Measurements from ENCODE around the gene LAMA5.

Gene LAMA5

DNA sequence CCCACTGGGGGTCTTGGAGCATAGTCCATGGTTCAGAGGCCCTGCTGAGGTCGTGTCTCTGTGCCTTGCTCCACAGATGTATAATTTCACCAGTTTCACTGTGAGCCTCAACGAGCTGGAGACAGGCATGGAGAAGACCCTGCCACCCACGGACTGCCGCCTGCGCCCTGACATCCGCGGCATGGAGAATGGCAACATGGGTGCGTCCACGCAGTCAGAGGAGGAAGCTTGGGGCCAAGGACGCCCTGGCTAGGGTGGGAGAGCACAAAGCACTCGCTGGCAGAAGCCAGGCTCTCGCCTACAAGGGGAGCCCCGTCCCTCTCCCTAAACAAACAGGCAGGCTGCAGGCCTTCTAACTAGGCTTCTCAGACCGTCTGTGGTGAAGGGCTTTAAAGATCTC, 78.0 kb downstream of the LAMA5 start:
- no peak for DNase-seq (ENCODE audit: low read depth)

DNA sequence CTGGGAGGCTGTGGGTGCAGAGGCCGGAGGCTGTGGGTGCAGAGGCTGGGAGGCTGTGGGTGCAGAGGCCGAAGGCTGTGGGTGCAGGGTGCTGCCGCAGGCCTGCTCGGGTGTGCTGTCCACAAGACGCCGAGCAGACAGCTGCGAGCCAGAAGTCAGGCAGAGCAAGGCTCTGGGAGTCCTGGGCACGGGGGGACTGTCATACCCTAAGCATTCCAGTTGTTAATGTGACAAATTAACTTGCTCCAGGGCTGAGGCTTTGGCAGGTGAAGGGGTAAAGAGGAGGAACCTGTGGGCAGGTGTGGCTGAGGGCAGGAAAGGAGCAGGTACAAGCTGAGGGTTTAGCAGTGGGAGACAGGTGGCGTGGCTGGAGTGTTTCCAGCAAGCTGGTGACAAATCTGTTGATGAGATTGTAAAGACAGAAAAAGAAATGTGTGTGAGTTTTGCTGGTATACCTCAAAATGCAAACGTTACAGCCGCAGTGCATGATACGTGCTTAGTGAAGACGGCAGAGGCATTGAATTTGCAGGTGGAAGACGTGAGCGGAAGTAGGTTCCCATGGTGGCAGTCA, 78.5 kb downstream of the LAMA5 start:
- no peak for DNase-seq (ENCODE audit: low read depth)

DNA sequence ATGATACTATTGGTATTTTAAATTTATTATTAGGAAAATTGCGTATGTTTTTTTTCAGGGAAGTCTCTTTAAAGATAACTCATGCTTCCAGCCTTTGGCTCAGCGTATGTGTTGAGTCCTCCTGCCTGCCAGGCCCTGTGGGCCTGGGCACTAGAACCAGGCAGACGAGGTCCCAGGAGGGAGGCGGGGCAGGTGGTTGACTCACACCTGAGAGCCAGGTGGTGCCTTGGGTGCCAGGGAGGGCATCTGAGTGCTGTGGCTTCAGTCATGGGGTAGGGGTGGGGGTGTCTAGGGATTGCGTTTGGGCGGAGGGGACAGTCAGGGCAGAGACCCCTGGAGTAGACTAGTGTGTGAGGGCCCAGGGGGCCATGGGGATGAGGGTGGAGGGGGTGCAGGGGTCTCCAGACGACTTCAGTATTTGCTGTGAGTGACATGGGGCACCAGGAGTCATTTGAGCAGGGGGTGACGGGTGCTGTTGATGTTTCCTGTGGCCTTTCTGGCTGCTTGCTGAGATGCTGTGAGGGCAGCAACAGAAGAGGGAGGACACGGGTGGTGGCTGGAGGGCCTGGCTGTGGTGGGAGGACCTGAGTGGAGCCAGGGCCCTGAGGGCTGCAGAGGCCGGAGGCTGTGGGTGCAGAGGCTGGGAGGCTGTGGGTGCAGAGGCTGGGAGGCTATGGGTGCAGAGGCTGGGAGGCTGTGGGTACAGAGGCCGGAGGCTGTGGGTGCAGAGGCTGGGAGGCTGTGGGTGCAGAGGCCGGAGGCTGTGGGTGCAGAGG, 79.2 kb downstream of the LAMA5 start:
- no peak for DNase-seq (ENCODE audit: low read depth)

DNA sequence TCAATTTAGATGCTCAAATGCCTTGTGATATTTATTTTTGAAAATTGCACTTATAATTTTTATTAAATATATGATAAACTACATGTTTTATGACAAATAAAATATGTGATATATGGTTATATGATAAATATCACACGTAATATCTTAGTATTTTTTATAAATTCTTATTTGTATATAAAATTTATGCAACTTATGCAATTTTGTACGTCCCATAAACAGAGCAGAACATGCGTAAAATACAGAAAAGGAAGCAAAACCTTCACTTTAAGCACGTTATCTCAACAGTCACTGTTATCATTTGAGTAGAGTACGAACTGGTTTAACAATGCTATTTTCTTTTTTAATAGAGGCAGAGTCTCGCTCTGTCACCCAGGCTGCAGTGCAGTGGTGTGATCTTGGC, 80.0 kb downstream of the LAMA5 start:
- no peak for DNase-seq (ENCODE audit: low read depth)

DNA sequence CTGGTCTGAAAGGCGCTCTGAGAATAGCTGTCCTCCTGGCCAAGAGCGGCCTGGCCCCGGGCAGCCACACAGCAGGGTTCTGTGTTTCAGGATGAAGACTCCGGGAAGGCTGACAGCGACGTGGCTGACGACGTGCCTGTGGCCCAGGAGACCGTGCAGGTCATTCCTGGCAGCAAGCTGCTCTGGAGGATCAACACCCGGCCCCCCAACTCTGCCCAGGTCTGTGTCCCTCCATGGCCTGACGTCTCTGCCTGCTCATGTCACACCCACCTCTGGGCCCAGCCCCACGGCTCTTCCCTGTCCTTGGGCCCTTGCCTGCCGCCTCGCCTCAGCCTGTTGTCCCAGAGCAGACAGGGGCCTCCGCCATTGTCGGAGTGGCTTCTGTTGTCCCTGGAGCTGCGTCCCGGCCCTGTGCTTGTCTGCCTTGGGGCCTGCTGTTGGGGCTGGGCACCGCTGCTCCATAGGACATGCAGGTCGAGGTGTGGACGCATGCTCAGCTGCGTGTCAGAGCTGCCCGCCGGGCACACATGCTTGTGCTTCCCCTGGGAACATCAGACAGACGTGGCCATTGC, 80.5 kb downstream of the LAMA5 start:
- DNase-seq (ENCODE audit: low read depth) = no peak

DNA sequence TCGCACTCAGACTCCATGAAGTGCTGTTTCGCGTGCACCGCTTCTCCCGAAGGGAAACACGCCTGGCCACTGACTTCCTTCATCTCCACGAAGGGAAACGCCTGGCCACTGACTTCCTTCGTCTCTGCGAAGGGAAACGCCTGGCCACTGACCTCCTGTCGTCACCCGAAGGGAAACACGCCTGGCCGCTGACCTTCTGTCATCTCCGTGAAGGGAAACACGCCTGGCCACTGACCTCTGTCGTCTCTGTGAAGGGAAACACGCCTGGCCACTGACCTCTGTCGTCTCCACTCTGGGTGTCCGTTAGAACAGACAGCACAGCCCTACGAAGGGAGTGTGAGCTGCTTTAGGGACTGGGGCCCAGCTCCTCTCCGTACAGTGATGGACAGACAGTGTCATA, 81.4 kb downstream of the LAMA5 start:
- DNase-seq (ENCODE audit: low read depth) = no peak

DNA sequence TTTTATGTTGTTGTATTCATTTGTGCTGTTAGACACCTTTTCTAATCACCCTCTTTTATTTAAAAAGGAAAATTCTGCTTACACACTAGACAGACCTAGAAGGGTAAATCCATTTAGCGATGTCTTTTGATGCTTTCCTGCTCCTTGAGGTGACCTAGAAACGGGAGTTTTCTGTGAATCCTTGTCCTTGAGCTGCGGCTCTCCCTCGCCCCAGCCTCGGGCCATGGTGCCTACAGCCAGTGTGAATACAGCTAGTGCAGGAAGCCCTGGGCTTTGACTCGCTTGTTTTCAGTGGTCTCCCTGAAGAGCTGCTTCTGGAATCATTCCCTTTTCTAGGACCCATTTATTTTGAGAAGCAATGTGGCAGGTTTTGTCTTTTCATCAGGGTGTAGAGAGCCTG, 82.0 kb downstream of the LAMA5 start:
- no peak for DNase-seq (ENCODE audit: low read depth)

DNA sequence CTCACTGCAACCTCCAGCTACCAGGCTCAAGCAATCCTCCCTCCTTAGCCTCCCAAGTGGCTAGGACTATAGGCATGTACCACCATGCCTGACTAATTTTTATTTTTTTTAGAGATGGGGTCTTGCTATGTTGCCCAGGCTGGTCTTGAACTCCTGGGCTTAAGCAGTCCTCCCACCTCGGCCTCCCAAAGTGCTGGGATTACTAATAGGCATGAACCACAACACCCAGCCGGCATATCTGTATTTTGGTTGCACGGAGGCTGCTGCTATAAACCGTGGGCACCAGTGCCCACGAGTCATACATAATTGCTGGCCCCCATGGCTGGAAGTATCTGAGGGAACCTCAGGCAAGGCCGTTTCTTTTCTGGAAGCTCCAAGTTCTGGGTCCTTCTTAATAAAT, 82.7 kb downstream of the LAMA5 start:
- no peak for DNase-seq (ENCODE audit: low read depth)

DNA sequence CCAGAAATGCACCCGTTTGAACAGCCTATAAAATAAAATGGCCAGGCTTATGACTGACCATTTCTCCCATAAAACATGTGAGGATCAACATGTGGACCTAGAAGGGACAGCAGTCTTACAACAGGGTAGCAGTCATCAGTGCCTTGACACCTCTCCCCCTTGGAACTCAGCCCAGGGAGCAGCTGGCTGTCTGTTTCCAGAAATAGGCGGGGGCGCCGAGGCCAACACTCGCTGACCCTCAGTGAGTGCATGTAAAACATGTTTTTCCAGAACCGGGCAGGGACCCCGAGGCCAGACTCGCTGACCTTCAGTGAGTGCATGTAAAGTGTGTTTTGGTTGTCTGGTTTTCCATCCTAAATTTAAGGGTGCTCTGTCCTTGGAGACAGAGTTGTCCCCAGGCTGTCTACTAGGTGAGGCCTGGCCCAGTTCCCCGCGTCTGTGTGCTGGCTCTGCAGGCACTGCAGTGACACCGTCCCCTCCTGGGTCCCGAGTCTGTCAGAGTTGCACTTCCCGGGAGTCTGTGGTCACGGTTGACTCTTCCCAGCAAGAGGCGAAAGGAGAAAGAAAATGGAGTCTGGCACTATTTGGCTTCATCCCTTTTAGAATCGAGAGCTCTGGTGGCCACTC, 84.1 kb downstream of the LAMA5 start:
- DNase-seq (ENCODE audit: low read depth) = no peak

DNA sequence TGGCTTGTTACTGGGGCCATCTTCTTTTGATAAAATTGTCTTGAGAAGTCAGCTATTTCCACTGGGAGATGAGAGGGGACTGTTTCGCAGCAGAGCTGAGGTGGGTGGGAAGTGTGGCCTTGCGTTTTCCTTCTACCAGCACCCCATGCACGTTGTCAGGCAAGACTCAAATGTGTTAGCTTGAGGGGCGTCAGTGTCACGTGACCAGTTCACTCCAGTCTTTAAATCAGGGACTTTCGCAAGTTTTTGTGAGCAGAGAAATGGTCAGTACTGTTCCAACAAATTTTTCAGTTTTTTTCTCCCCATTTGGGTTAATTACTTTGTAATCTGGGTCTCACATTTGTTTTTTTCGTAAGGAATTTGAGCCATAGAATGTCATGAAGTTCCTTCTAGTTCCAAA, 85.0 kb downstream of the LAMA5 start:
- DNase-seq (ENCODE audit: low read depth) = no peak

DNA sequence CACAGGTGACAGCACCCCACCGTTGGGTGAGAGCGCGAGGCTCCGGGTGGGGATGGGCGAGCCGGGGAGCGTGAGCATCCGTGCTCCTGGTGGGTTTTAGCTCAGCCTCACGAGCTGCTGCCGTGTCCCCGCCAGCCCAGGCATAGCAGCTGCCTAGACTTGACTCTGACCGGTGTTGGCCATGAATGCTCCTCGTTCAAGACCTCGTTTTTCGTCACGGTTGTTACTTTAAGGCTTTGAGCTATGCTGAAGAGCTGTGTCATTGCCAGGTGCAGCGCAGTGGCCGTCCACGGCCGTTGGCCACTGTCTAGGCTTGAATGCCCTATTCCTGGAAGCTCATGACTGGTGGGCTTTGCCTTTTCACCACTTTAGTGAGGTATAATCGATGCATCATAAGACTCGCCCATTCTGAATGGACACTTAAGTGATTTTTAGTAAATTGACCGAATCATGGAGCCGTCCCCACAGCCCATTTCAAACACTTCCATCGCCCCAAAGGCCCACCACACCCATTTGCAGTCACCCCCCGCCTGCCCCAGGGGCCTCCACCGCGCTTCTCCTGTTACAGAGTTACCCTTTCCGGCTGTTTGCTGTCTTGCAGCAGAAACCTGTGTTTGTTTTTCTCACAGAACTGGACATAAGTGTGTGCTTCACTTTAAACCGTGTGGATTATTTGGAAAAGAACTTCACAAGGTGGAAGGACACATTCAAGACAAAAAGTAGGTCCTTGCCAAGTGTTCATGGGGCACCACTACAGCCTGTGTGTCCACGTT, 85.8 kb downstream of the LAMA5 start:
- no peak for DNase-seq (ENCODE audit: low read depth)

DNA sequence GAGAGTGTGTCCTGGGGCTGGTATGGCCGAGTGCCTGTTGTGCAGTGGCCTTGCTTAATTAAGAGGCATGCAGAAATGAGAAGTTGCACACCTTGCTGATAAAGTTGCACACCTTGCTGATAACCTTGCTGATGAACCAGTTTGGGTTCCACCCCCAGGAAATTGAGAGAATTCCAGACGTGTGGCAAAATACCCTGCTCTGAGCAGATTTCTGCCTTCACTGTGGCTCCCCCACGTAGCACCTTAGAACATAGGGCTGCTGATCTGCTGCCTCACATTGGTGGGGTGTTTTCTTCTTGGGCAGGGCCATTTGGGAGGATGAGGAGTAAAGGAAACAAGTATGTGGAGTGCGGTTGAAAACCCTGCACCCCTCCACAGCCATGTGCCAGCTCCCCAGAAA, 86.8 kb downstream of the LAMA5 start:
- no peak for DNase-seq (ENCODE audit: low read depth)

DNA sequence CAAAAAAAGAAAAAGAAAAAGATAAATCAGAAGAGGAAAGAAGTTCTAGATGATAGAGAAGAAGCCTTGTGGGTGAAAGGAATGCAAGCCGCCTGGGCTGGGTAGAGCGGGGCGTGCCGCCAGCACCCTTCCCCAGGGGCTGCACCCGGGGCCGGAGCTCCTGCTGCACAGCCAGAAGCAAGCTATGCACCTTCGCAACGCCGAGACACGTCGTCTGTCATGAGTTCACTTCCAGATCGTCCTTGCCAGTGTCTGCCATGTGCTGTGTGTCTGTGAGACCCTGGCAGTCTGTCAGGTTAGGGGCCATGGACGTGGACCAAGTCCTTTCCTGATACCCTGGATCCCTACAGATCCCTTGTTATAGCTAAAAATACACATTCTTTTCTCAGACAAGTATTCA, 89.9 kb downstream of the LAMA5 start:
- DNase-seq (ENCODE audit: low read depth) = no peak

DNA sequence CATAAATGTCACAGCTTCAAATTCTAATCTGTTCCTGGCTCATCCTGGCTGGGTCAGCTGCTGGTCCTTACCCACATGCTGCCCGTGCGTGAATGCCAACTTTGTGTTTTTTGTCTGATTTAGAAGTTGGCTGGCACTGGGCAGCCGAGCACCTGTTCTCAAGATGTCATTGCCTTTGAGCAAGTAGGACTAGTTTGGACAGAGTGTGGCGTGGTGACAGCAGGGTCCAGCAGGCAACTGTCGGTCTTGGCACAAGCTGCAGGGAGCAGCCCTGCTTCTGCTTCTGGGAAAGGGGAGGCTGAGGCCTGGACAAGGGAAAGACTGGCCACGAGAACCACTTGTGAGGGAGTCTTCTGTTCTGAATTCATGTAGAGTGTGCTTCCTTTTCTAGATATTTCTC, 90.7 kb downstream of the LAMA5 start:
- DNase-seq (ENCODE audit: low read depth) = no peak

DNA sequence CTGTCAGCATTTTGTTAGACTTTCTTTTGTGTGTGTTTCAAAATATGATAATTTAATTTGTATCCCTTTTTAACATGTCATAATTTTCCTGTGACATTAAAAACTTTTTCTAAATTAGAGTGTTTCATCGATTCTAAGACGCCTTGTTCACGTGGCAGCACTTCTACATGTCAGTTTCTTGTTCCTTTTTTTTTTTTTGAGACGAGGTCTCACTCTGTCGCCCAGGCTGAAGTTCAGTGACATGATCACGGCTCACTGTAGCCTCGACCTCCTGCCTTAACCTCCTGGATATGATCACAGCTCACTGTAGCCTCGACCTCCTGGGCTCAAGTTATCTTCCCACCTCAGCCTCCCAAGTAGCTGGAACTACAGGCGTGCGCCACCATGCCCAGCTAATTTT, 91.9 kb downstream of the LAMA5 start:
- no peak for DNase-seq (ENCODE audit: low read depth)

DNA sequence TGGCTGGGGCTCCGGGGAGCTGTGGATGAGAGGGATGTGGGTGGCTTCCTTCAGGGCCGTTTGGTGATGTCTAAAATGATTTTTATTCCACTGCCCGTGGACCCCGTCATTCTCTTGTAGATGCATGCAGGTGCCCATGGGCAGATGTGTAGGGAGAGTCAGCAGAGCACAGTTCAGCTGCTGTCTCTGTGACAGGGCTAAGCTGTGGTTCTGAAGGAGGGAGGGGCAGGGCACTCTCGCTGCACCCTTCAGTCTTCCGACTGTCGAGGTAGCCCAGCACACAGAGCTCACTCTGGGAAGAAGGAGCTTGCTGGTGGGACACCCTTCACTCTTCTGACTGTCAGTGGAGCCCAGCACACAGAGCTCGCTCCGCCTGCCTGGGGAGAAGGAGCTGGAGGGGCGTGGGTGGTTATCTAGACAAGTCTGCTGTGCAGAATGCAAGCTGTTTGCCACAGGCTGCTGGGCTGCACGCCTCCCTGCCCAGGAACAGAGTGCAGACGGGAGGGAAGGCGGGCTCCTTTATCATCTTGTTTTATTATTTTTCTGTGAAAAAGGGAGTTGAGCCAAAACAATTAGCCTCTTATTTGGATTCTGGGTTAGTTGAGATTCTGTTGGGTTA, 92.7 kb downstream of the LAMA5 start:
- no peak for DNase-seq (ENCODE audit: low read depth)

DNA sequence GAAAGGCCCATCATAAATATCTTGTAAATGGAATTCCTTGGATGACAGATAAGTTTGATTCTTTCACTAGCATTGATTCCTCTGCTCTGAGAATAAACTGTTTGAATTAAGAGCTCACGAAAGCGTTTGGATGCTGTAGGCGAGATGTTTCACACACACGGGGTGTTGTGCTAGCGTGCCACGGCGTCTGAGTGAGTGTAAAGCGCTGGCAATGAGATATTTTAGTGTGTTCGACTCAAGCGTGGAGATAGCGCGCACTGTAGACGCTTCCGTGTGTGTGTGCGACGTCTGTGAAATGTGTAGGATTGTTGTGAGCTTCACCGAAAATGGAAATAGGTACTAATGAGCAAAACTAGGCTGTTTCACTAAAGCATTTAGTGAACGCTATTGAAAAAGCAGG, 93.7 kb downstream of the LAMA5 start:
- DNase-seq (ENCODE audit: low read depth) = no peak

DNA sequence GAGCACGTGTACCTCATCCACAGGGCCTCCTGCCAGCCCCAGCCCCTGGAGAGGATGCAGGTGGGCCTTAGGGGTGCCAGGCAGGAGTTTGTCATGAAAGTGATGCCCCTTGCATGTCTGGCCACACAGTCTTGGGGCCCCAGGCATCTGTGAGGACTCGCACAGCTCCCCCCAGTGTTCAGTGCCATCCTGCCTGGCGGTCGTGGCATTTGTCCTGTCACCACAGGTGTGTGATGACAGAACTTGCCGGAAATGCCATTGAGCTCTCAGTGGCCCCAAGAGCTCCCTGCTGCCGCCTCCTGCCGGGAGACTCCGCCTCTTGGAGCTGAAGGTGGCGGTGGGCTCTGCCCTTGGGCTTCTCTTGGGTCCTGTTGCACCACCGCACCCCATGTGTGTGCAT, 94.9 kb downstream of the LAMA5 start:
- no peak for DNase-seq (ENCODE audit: low read depth)

DNA sequence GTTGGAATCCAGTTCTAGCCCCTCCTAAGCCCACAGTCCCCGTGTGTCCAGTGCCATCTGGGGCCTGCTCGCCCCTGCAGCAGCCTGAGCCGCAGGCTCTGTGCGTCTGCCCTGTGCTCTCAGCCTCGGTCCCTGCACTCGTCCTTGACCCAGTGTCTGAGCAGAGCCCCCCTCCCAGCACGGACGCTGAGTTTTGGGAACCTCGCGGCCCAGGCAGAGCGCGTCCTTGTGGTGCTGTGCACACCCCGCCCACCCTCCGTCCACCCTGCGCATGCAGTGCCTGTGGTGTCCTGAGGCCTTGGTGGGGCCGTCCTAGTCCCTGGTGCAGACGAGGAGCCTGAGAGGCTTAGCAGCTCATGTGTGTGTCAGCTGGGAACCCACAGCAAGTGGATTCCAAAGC, 97.2 kb downstream of the LAMA5 start:
- DNase-seq (ENCODE audit: low read depth) = no peak

DNA sequence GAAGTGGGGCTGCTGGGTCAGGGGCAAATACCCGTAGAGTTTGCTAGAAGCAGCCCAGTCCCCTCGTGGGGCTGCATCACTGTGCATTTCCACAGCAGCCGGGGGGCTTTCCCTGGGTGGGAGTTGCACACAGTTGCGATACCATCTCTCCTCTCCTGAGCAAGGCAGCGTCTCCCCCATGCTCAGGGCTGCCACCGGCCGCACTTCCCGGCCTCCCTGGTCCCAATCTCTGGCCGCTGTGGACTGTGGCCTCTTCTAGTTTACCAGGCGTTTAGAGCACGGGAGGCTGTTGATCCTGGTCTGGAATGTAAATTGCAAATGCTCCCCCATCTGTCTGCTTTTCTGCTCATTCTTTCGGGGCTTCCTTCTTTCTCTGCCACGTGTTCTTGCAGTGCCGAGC, 97.7 kb downstream of the LAMA5 start:
- no peak for DNase-seq (ENCODE audit: low read depth)

DNA sequence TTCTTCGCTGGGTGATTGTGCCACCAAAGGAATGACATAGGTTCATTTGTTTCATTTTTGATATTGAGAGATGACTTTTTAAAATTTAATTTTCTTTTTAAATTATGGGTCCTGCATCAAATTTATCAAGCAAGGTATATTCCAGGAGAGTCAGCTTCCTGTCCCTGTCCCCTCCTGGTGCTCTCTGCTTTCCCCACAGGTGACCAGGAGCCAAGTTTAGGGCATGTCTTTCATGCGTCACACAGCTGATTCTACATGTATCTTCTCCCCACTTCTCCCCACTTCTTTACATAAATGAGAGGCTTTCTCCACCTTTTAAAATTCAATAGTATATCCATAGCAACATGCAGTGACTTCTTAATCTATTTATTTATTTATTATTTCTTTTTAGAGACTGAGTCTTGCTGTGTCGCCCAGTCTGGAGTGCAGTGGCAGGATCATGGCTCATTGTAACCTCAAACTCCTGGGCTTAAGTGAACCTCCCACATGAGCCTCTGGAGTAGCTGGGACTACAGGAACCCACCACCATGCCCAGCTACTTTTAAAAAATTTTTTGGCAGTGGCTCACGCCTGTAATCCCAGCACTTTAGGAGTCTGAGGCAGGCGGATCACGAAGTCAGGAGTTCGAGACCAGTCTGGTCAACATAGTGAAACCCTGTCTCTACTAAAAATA, 98.7 kb downstream of the LAMA5 start:
- DNase-seq (ENCODE audit: low read depth) = no peak

DNA sequence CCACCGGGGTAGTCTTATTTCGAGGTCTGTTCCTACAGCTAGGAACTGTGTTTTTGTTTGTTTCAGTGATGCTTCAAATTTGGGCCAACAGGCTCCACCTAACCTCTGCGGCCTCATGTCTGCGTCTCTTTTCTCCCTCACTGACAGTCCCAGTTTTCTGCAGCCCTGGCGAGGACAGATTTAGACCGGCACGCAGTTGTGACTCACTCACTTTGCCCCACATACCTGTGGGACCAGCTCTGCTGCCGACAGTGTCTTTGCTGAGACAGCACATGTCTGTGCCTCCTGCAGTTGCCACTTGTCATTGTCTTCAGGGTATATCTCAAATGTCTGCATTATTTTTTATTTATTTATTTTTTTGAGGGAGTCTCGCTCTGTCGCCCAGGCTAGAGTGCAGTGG, 99.6 kb downstream of the LAMA5 start:
- no peak for DNase-seq (ENCODE audit: low read depth)

Data from activated T-helper 1 cell treated with Interleukin-2 at 50 U/mL for 16 hours (primary cell).